WTC11 (cell line): ENCODE data around the gene IGSF6. TPM values are rescaled to one million over a fixed set of nuclear protein-coding genes. Genes with fewer than 3 reads are reported as not detected.

ENCODE experiments used
- ETV6 ChIP-seq: sonication (generic); formaldehyde crosslinking; IDR thresholded peaks from 2 replicates; pipeline ENCODE4 v1.8.1; 2022; ENCODE audit warnings: mild to moderate bottlenecking, missing genetic modification reagents
- FOXP4 ChIP-seq: sonication (generic); formaldehyde crosslinking; IDR thresholded peaks from 2 replicates; pipeline ENCODE4 v1.8.0; 2022; ENCODE audit warnings: mild to moderate bottlenecking, missing genetic modification reagents
- HMGA2 ChIP-seq: fragments of 250-450 bp; sonication (Bioruptor Pico); IDR thresholded peaks from 2 replicates; pipeline ENCODE4 v1.4.0; 2021; ENCODE audit warnings: mild to moderate bottlenecking, moderate library complexity
- JUN ChIP-seq: sonication (generic); formaldehyde crosslinking; IDR thresholded peaks from 2 replicates; pipeline ENCODE4 v1.8.0; 2023; ENCODE audit warnings: mild to moderate bottlenecking, missing genetic modification reagents
- MYBL2 ChIP-seq: sonication (generic); formaldehyde crosslinking; IDR thresholded peaks from 2 replicates; pipeline ENCODE4 v1.8.1; 2023; ENCODE audit warnings: mild to moderate bottlenecking, moderate library complexity, missing genetic modification reagents
- NR1H2 ChIP-seq: sonication (generic); formaldehyde crosslinking; IDR thresholded peaks from 2 replicates; pipeline ENCODE4 v1.9.0; 2021; ENCODE audit warnings: mild to moderate bottlenecking, moderate library complexity, missing genetic modification reagents
- NR3C1 ChIP-seq: sonication (generic); formaldehyde crosslinking; conservative IDR thresholded peaks from 2 replicates; pipeline ENCODE4 v1.8.1; 2023; ENCODE audit warnings: low read depth, mild to moderate bottlenecking, missing genetic modification reagents
- PRDM15 ChIP-seq: sonication (generic); formaldehyde crosslinking; IDR thresholded peaks from 2 replicates; pipeline ENCODE4 v1.8.0; 2022; ENCODE audit warnings: missing genetic modification reagents
- SMAD3 ChIP-seq: sonication (generic); formaldehyde crosslinking; IDR thresholded peaks from 2 replicates; pipeline ENCODE4 v1.8.0; 2022; ENCODE audit warnings: missing genetic modification reagents, mild to moderate bottlenecking, borderline replicate concordance
- SMAD4 ChIP-seq: sonication (generic); formaldehyde crosslinking; IDR thresholded peaks from 2 replicates; pipeline ENCODE4 v1.8.0; 2022; ENCODE audit warnings: mild to moderate bottlenecking, missing genetic modification reagents
- TCF7 ChIP-seq: sonication (generic); formaldehyde crosslinking; IDR thresholded peaks from 2 replicates; pipeline ENCODE4 v1.8.0; 2022; ENCODE audit warnings: mild to moderate bottlenecking, low read depth, missing genetic modification reagents, moderate library complexity
- TEAD1 ChIP-seq: sonication (generic); formaldehyde crosslinking; IDR thresholded peaks from 2 replicates; pipeline ENCODE4 v1.8.0; 2022; ENCODE audit warnings: mild to moderate bottlenecking, missing genetic modification reagents
- TP53 ChIP-seq: sonication (generic); formaldehyde crosslinking; IDR thresholded peaks from 2 replicates; pipeline ENCODE4 v1.8.1; 2023; ENCODE audit warnings: mild to moderate bottlenecking, missing genetic modification reagents
- USF1 ChIP-seq: sonication (generic); formaldehyde crosslinking; IDR thresholded peaks from 2 replicates; pipeline ENCODE4 v1.8.0; 2022; ENCODE audit warnings: mild to moderate bottlenecking, missing genetic modification reagents
- ZNF219 ChIP-seq: sonication (generic); formaldehyde crosslinking; IDR thresholded peaks from 2 replicates; pipeline ENCODE4 v1.8.0; 2023; ENCODE audit warnings: missing genetic modification reagents, mild to moderate bottlenecking, borderline replicate concordance
- ZNF416 ChIP-seq: fragments of 250-450 bp; sonication (Bioruptor Pico); IDR thresholded peaks from 2 replicates; pipeline ENCODE4 v1.9.0; 2021; ENCODE audit warnings: mild to moderate bottlenecking, inconsistent platforms
- ZNF532 ChIP-seq: fragments of 250-450 bp; sonication (Bioruptor Pico); IDR thresholded peaks from 2 replicates; pipeline ENCODE4 v1.9.0; 2021; ENCODE audit warnings: mild to moderate bottlenecking, borderline replicate concordance
- total RNA-seq: library from RNA; stranded (reverse); gene quantifications from 3 replicates; pipeline ENCODE4 v1.2.3, GENCODE V29; 2021
- TF ChIP-seq, protein P1 (sequence below): sonication (generic); formaldehyde crosslinking; IDR thresholded peaks from 2 replicates; pipeline ENCODE4 v1.8.1; 2023; ENCODE audit warnings: mild to moderate bottlenecking, missing genetic modification reagents, moderate library complexity
- TF ChIP-seq, protein P2 (sequence below): sonication (generic); formaldehyde crosslinking; IDR thresholded peaks from 2 replicates; pipeline ENCODE4 v1.8.1; 2022; ENCODE audit warnings: mild to moderate bottlenecking, moderate library complexity, missing genetic modification reagents
- TF ChIP-seq, protein P3 (sequence below): fragments of 250-450 bp; sonication (Bioruptor Pico); conservative IDR thresholded peaks from 2 replicates; pipeline ENCODE4 v1.9.0; 2021; ENCODE audit warnings: mild to moderate bottlenecking
- TF ChIP-seq, protein P4 (sequence below): fragments of 250-450 bp; sonication (Bioruptor Pico); IDR thresholded peaks from 2 replicates; pipeline ENCODE4 v1.8.0; 2021; ENCODE audit warnings: mild to moderate bottlenecking

IGSF6 gene
- total RNA-seq, 1 experiment from 2014 or later = not detected

DNA sequence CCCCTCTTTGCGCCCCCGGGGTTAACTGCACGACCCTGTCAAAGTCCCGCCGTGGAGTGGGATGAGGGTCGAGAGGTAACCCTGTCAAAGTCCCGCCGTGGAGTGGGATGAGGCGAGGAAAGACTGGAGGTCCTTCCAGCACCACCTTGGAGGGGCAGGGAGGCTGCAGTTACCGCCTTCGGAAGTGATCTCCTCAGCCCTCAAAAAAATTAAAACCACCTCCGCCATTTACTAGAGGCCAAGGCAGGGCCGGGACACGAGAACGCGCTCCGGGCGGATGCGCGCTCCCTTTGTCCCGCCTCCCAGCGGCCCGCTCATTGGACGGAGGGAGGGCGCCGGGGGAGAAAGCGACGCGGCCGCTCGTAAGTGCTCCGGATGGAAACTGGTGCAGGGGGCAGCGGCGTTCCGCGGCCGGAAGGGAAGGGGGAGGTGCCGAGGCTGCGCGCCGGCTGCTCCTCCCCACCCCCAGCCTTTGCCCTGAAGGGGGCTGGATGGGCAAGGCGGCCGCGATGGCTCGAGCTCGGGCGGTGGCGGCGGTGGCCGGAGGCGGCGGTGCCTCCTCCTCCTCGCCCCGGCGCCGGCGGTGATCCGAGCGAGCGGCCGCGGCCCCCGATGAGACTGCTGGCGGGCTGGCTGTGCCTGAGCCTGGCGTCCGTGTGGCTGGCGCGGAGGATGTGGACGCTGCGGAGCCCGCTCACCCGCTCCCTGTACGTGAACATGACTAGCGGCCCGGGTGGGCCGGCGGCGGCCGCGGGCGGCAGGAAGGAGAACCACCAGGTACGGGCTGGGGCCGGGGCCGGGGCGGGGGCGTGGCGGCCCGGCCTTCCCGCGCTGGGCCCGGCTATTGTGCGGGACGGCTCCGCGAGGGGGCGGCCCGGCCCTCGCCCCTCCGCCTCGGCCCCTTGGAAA, 53.0 kb downstream of the IGSF6 start, which contains the start of gene METTL9 (continued):
- TF ChIP-seq ZNF532 (CRISPR knock-in tag) (no peak), ZNF416 (CRISPR knock-in tag) (no peak), SMAD3 (CRISPR knock-in tag) (peak; percentile 58; the same call in 1 of the 2 replicates), TP53 (CRISPR knock-in tag) (peak; percentile 75; the same call in 1 of the 2 replicates), PRDM15 (CRISPR knock-in tag) (no peak; the same call in 1 of the 2 replicates), JUN (CRISPR knock-in tag) (0 out of 2 replicates have a peak, but pooled peaks have one; percentile 13), ETV6 (CRISPR knock-in tag) (peak; percentile 95), FOXP4 (CRISPR knock-in tag) (peak; percentile 92; the same call in 1 of the 2 replicates), TCF7 (CRISPR knock-in tag) (0 out of 2 replicates have a peak, but pooled peaks have one; percentile 66), NR1H2 (CRISPR knock-in tag) (no peak), USF1 (peak; percentile 72), ZNF219 (CRISPR knock-in tag) (0 out of 2 replicates have a peak, but pooled peaks have one; percentile 65), MYBL2 (peak; percentile 83), NR3C1 (no peak), SMAD4 (CRISPR knock-in tag) (no peak), TEAD1 (CRISPR knock-in tag) (peak; percentile 93), HMGA2 (CRISPR knock-in tag) (no peak)
- TF ChIP-seq, protein P1, sequence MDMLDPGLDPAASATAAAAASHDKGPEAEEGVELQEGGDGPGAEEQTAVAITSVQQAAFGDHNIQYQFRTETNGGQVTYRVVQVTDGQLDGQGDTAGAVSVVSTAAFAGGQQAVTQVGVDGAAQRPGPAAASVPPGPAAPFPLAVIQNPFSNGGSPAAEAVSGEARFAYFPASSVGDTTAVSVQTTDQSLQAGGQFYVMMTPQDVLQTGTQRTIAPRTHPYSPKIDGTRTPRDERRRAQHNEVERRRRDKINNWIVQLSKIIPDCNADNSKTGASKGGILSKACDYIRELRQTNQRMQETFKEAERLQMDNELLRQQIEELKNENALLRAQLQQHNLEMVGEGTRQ (CRISPR knock-in tag) = peak; percentile 48; the same call in 1 of the 2 replicates
- TF ChIP-seq, protein P2, sequence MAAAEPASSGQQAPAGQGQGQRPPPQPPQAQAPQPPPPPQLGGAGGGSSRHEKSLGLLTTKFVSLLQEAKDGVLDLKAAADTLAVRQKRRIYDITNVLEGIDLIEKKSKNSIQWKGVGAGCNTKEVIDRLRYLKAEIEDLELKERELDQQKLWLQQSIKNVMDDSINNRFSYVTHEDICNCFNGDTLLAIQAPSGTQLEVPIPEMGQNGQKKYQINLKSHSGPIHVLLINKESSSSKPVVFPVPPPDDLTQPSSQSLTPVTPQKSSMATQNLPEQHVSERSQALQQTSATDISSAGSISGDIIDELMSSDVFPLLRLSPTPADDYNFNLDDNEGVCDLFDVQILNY (CRISPR knock-in tag) = peak; percentile 83; the same call in 1 of the 2 replicates
- TF ChIP-seq, protein P3, sequence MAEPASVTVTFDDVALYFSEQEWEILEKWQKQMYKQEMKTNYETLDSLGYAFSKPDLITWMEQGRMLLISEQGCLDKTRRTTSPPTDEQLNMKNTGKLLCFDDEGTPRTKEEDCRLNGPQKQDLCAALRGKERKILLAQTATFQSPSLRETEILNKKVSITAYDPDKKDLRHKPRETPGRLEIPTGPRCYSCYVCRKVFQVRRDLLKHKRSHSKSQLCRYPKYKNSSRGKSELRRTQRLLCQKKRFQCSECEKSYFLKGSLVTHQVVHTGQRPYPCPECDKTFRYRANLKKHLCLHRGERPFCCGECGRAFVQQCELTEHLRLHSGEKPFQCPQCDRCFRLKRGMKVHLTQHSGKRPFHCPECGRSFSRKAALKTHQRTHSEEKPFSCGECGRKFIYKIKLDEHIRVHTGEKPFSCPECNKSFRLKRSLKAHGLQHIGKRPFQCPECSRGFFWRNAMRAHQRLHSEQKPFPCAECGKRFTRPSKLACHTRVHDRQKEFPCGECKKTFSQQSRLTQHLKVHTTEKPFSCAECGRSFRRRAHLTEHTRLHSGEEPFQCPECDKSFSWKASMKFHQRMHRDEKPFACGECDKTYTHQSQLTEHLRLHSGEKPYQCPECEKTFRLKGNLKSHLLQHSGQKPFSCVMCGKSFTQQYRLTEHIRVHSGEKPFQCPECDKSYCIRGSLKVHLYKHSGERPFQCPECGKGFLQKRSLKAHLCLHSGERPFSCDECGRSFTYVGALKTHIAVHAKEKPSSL (CRISPR knock-in tag) = no peak
- TF ChIP-seq, protein P4, sequence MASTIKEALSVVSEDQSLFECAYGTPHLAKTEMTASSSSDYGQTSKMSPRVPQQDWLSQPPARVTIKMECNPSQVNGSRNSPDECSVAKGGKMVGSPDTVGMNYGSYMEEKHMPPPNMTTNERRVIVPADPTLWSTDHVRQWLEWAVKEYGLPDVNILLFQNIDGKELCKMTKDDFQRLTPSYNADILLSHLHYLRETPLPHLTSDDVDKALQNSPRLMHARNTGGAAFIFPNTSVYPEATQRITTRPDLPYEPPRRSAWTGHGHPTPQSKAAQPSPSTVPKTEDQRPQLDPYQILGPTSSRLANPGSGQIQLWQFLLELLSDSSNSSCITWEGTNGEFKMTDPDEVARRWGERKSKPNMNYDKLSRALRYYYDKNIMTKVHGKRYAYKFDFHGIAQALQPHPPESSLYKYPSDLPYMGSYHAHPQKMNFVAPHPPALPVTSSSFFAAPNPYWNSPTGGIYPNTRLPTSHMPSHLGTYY = peak; percentile 84; the same call in 1 of the 2 replicates
